Upper lobe of right lung (tissue), 1 donor: ENCODE results near the gene PPP2R5E. TPM values are rescaled to one million over a fixed set of nuclear protein-coding genes. Genes with fewer than 3 reads are reported as not detected.
"Not testable (repeated sequence)": the region's sequence is repeated elsewhere in the genome, so short reads cannot be mapped to it uniquely, and the experiment has no call there.

Experiments used
- ATAC-seq: fragments of 200-7000 bp; cut with Tn5 transposase; one replicate; pipeline ENCODE4 v1.9.1; 2020; ENCODE audit warnings: mild to moderate bottlenecking, moderate library complexity
- DNase-seq: peaks from one replicate; pipeline ENCODE4 v3.0.0-alpha.2; 2020
- H3K27ac ChIP-seq: fragments of 200-600 bp; one replicate; pipeline ENCODE4 v1.8.0; 2022
- H3K27me3 ChIP-seq: fragments of 200-600 bp; one replicate; pipeline ENCODE4 v1.8.0; 2022; ENCODE audit warnings: mild to moderate bottlenecking
- H3K36me3 ChIP-seq: fragments of 200-600 bp; one replicate; pipeline ENCODE4 v1.8.0; 2022
- H3K4me1 ChIP-seq: fragments of 200-600 bp; one replicate; pipeline ENCODE4 v1.8.0; 2022
- H3K4me3 ChIP-seq: fragments of 200-600 bp; one replicate; pipeline ENCODE4 v1.8.0; 2022; ENCODE audit warnings: mild to moderate bottlenecking
- H3K9me3 ChIP-seq: fragments of 200-600 bp; one replicate; pipeline ENCODE4 v1.8.0; 2022
- CTCF ChIP-seq: fragments of 200-600 bp; IDR thresholded peaks from one replicate; pipeline ENCODE4 v1.8.0; 2022; ENCODE audit warnings: antibody characterized with exemption
- intact Hi-C: fragments of 100-400 bp; cut with DNase I; formaldehyde crosslinking; loops from one replicate; pipeline ENCODE4 v1.11.0; 2022
- total RNA-seq: library from RNA; stranded (reverse); fragmentation: NEBNext Ultra II Directional; extraction: Animal tissue kit (Norgen Biotek cat#: 25700); gene quantifications from one replicate; pipeline ENCODE4 v1.2.1, GENCODE V29; 2021
- donor health status: DM: no; HTN: yes; CAD: no; lungs with severe emphysema.

PPP2R5E gene
- total RNA-seq, 1 donor from 2014 or later: 46.0 TPM

- no peak for TF ChIP-seq CTCF
- no peak for DNase-seq
- intact Hi-C loops: no loop called here
These were observed 762 bp downstream of the PPP2R5E start for GRCh38 chr14:63542231-63542999.

DNA sequence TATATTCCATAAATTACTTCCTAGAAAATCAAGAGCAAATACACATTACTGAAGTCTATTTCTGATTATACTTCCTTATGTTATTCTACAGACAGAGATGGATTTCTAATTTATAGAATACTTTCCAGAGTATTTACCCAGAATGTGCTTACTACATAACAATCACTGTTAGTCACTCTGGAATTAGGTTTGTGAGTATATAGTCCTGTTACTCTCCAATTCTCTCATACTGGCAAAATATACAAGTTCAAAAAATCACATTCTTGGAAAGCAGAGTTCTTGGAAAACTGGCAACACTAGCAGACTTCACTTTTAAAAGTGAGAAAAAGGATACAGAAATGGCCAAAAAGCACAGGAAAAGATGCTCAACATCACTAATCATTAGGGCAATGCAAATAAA lies 7.3 kb downstream of the PPP2R5E start:
- Histone ChIP-seq H3K36me3 (peaks cover 60% of the 10 kb centered on the region), H3K4me3 (no peak overlapping the region), H3K27me3 (no peaks in the 10 kb centered on the region), H3K27ac (no peak overlapping the region), H3K4me1 (no peaks in the 10 kb centered on the region), H3K9me3 (no peaks in the 10 kb centered on the region)
- intact Hi-C loops: no loop called here
- no peak for ATAC-seq
- no peak for TF ChIP-seq CTCF
- no peak for DNase-seq

More at GRCh38 chr14:63542231-63542999, 762 bp downstream of the PPP2R5E start:
- Histone ChIP-seq H3K4me3 (peak overlapping the region; percentile 86), H3K9me3 (no peaks in the 10 kb centered on the region), H3K27me3 (no peaks in the 10 kb centered on the region), H3K4me1 (peaks cover 18% of the 10 kb centered on the region), H3K27ac (peak overlapping the region; percentile 88), H3K36me3 (peaks cover 24% of the 10 kb centered on the region)
- ATAC-seq: peak; percentile 33

DNA sequence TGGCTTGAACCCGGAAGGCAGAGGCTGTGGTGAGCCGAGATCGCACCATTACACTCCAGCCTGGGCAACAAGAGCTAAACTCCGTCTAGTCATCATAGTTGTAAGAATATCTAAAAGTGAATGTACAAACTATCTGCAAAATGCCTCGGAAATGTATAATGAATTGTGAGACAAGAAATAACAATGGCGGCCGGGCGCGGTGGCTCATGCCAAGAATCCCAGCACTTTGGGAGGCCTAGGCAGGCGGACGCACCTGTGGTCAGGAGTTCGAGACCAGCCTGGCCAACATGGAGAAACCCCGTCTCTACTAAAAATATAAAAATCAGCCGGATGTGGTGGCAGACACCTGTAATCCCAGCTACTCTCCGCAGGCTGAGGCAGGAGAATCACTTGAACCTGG lies 9.7 kb downstream of the PPP2R5E start:
- TF ChIP-seq CTCF: no peak
- intact Hi-C loops: no loop called here
- peaks cover 46% of the 10 kb centered on the region for H3K36me3 ChIP-seq

DNA sequence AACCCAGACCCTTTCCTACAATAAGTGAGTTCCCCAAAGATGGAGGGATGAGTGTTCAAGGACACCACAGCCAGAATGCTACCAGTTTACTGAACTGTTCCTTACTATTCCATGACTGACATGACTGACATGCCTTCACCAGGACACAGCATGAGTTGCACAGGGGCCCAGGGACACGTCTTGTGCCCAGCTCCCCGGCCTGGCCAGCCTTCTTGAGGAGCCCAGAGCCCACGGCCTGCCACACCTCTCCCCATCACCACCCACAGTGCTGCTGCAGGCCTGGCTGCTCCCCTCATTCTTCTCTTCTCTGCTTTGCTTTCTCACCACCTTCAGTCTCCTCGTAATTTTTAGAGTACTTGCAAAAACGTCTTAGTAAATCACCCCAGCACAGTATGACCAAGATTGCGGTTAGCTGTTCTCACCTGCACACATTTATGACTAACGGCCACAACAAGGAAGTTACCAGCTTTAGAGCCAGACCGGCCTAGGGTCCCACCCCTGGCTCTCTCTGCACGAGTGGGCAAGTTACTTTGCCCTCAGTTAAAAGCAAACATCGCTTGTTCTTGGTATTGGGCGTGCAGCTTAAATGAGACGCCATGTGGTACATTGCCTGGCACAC lies 18.5 kb downstream of the PPP2R5E start:
- H3K27ac ChIP-seq: no peak overlapping the region

More for the DNA sequence above, 9.7 kb downstream of the PPP2R5E start:
- Histone ChIP-seq H3K4me3 (no peak overlapping the region), H3K9me3 (no peaks in the 10 kb centered on the region), H3K27ac (no peak overlapping the region), H3K27me3 (no peaks in the 10 kb centered on the region), H3K4me1 (no peaks in the 10 kb centered on the region)
- ATAC-seq (no peak), DNase-seq (no peak)

GRCh38 chr14:63523735-63524426 lies 19.3 kb downstream of the PPP2R5E start:
- Histone ChIP-seq H3K36me3 (peaks cover 8% of the 10 kb centered on the region), H3K4me1 (no peaks in the 10 kb centered on the region), H3K27me3 (no peaks in the 10 kb centered on the region), H3K9me3 (no peaks in the 10 kb centered on the region), H3K27ac (no peak overlapping the region), H3K4me3 (no peak overlapping the region)
- ATAC-seq (no peak), DNase-seq (no peak)
- intact Hi-C loops: no loop called here
- TF ChIP-seq CTCF: no peak

More for the DNA sequence above, 18.5 kb downstream of the PPP2R5E start:
- intact Hi-C loops: no loop called here
- no peaks in the 10 kb centered on the region for H3K4me1 ChIP-seq
- no peak for TF ChIP-seq CTCF
- H3K36me3 ChIP-seq: peaks cover 8% of the 10 kb centered on the region
- H3K4me3 ChIP-seq: no peak overlapping the region
- no peaks in the 10 kb centered on the region for H3K9me3 ChIP-seq
- H3K27me3 ChIP-seq: no peaks in the 10 kb centered on the region
- DNase-seq: no peak
- peak; percentile 66 for ATAC-seq

DNA sequence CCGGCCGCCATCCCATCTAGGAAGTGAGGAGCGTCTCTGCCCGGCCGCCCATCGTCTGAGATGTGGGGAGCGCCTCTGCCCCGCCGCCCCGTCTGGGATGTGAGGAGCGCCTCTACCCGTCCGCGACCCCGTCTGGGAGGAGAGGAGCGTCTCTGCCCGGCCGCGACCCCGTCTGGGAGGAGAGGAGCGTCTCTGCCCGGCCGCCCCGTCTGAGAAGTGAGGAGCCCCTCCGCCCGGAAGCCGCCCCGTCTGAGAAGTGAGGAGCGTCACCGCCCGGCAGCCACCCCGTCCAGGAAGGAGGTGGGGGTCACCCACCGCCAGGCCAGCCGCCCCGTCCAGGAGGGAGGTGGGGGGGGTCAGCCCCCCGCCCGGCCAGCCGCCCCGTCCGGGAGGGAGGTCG lies 20.7 kb downstream of the PPP2R5E start:
- DNase-seq, intact Hi-C loops, H3K4me3 ChIP-seq, H3K4me1 ChIP-seq, ATAC-seq, H3K27ac ChIP-seq, H3K36me3 ChIP-seq, H3K27me3 ChIP-seq, H3K9me3 ChIP-seq: not testable (repeated sequence)
